ENCODE measurements around the gene PDZD8.

PDZD8 gene

DNA sequence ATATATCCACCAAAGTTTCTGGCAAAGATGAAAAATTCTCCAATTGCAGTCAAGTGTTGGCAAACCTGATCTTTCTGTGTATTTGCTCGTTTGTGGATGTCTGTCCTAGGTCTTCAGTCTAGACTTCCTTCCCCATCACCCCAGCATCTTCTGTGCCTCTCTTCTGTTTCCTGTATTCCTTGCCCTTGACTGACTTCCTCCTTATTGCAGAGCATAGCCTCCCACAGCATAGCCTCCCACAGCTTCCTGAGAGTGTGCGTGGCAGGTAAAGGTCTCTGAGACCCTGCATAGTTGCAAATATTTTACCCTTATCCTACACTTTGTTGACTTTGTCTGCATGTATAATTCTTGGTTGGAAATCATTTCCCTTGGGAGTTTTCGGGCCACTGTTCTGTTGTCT, 116.0 kb downstream of the PDZD8 start:
- TF ChIP-seq, protein P1, sequence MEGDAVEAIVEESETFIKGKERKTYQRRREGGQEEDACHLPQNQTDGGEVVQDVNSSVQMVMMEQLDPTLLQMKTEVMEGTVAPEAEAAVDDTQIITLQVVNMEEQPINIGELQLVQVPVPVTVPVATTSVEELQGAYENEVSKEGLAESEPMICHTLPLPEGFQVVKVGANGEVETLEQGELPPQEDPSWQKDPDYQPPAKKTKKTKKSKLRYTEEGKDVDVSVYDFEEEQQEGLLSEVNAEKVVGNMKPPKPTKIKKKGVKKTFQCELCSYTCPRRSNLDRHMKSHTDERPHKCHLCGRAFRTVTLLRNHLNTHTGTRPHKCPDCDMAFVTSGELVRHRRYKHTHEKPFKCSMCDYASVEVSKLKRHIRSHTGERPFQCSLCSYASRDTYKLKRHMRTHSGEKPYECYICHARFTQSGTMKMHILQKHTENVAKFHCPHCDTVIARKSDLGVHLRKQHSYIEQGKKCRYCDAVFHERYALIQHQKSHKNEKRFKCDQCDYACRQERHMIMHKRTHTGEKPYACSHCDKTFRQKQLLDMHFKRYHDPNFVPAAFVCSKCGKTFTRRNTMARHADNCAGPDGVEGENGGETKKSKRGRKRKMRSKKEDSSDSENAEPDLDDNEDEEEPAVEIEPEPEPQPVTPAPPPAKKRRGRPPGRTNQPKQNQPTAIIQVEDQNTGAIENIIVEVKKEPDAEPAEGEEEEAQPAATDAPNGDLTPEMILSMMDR (IDR thresholded peaks at IDR 0.05), result no peak
- peaks cover 0 to 47% of the 10 kb centered on the region in 2 donors for H3K27me3 ChIP-seq
- H3K4me3 ChIP-seq, result no peak overlapping the region
- H3K36me3 ChIP-seq, result no peaks in the 10 kb centered on the region
- intact Hi-C loops (cut with DNase I; ENCODE audit: low total_unique reads), result no loop called here
- no peaks in the 10 kb centered on the region for H3K9me3 ChIP-seq
- no peaks in the 10 kb centered on the region for H3K4me1 ChIP-seq
- no peak for DNase-seq
- no peak overlapping the region for H3K27ac ChIP-seq

DNA sequence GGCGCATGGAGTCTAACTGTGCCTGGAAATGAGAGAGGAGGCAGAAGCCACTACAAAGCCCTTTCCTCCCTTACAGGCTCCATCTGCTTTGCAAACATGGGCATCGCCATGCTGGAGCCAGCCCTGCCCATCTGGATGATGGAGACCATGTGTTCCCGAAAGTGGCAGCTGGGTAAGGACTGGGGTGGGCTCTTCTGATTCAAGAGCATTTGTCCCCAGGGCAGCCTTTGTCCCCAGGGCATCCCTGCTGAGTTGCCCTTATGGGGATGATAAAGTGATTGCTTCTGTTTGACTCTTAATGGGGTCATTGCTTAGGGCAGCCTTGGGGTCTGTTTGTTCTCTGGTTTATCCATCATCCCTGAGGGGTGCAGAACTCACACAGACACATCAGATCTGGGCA, 117.5 kb downstream of the PDZD8 start:
- intact Hi-C loops (cut with DNase I; ENCODE audit: low total_unique reads), result no loop called here
- H3K9me3 ChIP-seq, result no peaks in the 10 kb centered on the region
- TF ChIP-seq, protein P1 (IDR thresholded peaks at IDR 0.05), result no peak
- H3K4me1 ChIP-seq, result no peaks in the 10 kb centered on the region
- peaks cover 0 to 42% of the 10 kb centered on the region in 2 donors for H3K27me3 ChIP-seq
- no peaks in the 10 kb centered on the region for H3K36me3 ChIP-seq
- DNase-seq, result no peak
- no peak overlapping the region for H3K4me3 ChIP-seq
- H3K27ac ChIP-seq, result no peak overlapping the region

DNA sequence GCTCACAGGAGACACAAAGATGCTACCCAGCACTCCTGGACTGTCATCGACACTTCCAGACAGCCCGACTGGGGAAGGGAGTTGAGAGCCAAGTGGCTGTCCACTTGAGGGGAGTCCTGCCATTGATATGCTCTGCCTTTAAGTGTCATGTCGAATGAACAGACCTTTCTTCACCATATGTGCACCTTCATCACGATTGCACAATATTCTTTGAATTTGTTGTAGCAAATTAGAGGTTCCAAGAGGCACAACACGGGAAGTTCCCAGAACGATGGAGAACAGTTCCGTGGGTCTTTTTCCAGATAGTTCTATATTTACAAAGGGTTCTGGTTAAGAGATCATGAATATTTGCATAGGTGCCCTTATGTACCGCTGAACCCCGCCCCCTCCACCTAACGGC, 118.3 kb downstream of the PDZD8 start:
- H3K36me3 ChIP-seq, result no peaks in the 10 kb centered on the region
- peaks cover 0 to 40% of the 10 kb centered on the region in 2 donors for H3K27me3 ChIP-seq
- TF ChIP-seq, protein P1 (IDR thresholded peaks at IDR 0.05), result no peak

DNA sequence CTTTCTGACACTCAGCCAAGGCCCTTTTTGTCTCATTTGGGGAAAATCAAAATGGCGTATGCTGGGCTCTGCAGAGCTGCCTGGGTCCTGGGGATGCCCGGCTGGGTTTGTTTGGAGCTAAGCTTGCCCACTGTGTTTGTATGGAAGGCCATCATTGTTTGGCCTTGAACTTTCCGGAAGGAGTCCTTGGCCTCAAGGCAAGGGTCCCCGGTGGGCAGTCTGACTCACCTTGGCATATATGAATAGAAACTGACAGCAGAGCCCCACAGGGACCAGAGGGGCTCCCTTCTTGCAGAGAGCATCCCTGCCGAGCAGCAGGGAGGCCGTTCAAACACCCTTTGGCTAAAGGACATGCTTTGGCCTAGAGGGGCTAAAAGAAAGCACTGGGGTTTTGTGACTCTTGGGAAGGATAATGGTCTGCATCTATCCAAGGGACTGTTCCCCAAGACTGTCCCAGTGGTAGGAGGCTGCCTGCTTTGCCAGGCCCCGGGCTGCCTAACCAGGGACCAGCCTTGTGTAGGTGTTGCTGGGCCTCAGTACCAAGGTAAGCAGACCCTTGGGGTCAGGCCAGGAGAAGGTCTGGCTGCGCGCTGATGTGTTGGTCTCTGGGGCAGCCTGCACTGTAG, 119.3 kb downstream of the PDZD8 start:
- intact Hi-C loops (cut with DNase I; ENCODE audit: low total_unique reads), result no loop called here
- Histone ChIP-seq H3K4me3 (no peak overlapping the region), H3K27me3 (peaks cover 0 to 30% of the 10 kb centered on the region in 2 donors), H3K4me1 (no peaks in the 10 kb centered on the region), H3K27ac (no peak overlapping the region), H3K36me3 (no peaks in the 10 kb centered on the region), H3K9me3 (no peaks in the 10 kb centered on the region)
- TF ChIP-seq, protein P1 (IDR thresholded peaks at IDR 0.05), result no peak
- no peak for DNase-seq

More for the DNA sequence above, 118.3 kb downstream of the PDZD8 start:
- Histone ChIP-seq H3K27ac (no peak overlapping the region), H3K9me3 (no peaks in the 10 kb centered on the region), H3K4me3 (no peak overlapping the region), H3K4me1 (no peaks in the 10 kb centered on the region)
- DNase-seq, result no peak
- intact Hi-C loops (cut with DNase I; ENCODE audit: low total_unique reads), result no loop called here

DNA sequence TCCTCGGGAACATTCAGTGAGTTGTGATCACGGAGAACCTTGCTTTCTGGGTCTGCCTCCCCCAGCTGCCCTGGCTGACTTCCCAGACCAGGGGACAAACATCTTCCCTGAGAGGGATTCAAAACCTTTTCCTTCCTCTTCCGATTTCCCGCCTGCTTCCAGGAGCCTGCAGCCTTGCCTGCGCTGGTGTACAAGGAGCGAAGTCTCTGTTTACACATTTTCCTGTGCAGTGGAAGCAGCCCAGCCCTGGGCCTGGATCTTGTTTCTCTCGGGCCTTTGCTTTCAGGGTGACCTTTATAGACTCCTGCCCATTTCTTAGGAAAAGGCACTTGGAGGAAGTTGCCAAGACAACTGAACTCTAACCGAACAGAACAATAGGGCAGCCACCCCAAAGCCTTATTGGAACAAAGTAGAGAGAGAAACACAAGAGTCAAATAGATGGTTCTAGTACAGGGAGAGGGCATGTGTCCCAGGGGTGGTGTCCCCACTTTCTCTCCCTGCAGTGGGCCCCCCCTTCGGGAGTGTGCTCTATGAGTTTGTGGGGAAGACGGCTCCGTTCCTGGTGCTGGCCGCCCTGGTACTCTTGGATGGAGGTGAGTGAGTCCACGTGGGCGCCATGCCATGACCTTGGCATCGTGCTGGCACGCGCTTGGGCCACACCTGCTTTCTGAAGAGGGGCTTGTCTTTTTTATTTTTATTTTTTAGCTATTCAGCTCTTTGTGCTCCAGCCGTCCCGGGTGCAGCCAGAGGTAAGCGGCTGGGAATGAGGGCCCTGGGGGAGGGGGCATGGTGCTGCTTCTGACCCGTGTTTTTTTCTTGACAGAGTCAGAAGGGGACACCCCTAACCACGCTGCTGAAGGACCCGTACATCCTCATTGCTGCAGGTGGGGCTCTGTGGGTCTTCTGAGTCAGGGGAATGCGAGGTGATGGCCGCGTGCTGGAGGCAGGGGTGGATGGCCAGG, 120.2 kb downstream of the PDZD8 start:
- TF ChIP-seq, protein P1 (IDR thresholded peaks at IDR 0.05), result no peak
- Histone ChIP-seq H3K4me3 (no peak overlapping the region), H3K36me3 (no peaks in the 10 kb centered on the region), H3K27me3 (peaks cover 0 to 25% of the 10 kb centered on the region in 2 donors), H3K27ac (no peak overlapping the region), H3K4me1 (no peaks in the 10 kb centered on the region), H3K9me3 (no peaks in the 10 kb centered on the region)
- no peak for DNase-seq
- intact Hi-C loops (cut with DNase I; ENCODE audit: low total_unique reads), result no loop called here
